ENCODE results near the gene RASGEF1B. TPM values are rescaled to one million over a fixed set of nuclear protein-coding genes. Genes with fewer than 3 reads are reported as not detected.

RASGEF1B gene
- total RNA-seq, result 140 TPM

GRCh38 chr4:81471588-81472280, at the start of gene RASGEF1B:
Gene RASGEF1B (minus strand): TSS chr4:81471907. CDS start chr4:81459508, 12,399 bp downstream.

Data from camera-type eye (tissue), 1 donor.